H1 (cell line): ENCODE results near the gene TEX2. TPM values are rescaled to one million over a fixed set of nuclear protein-coding genes. Genes with fewer than 3 reads are reported as not detected.

Experiments used
- CTCF ChIA-PET: fragments of 300-600 bp; sonication (Branson Sonifier 250); formaldehyde crosslinking; loops from one replicate; lab custom pipeline; 2021; ENCODE audit not compliant: partially characterized antibody; lab: Charles Lee
- POLR2A ChIA-PET: fragments of 300-600 bp; sonication (Branson Sonifier 250); formaldehyde crosslinking; loops from one replicate; lab custom pipeline; 2021; ENCODE audit warnings: inconsistent platforms; ENCODE audit not compliant: partially characterized antibody; lab: Charles Lee
- DNase-seq, 2 experiments: peaks; one replicate each; pipeline versions ENCODE4 v3.0.0 to v3.0.0-alpha.2; 2010 to 2022; ENCODE audit warnings: low spot score in 2 of 2, low read depth in 1 of 2, mixed read lengths in 1 of 2
- FAIRE-seq: peaks from 2 replicates; lab custom pipeline; 2011; peaks lifted over from hg19 to GRCh38; lab: Jason Lieb, UNC
- H2AFZ ChIP-seq: 2 replicates; pipeline ENCODE4 v1.8.1; 2012; ENCODE audit warnings: low read length, inconsistent platforms
- H2AK5ac ChIP-seq: 2 replicates; pipeline ENCODE4 v1.6.1; 2013; ENCODE audit warnings: low read depth, low read length
- H2BK120ac ChIP-seq: replicated peaks from 2 replicates; pipeline ENCODE3; 2013; ENCODE audit warnings: low read depth, low read length, inconsistent platforms
- H2BK12ac ChIP-seq: 2 replicates; pipeline ENCODE4 v1.6.1; 2013; ENCODE audit warnings: low read depth, low read length
- H2BK15ac ChIP-seq: 2 replicates; pipeline ENCODE4 v1.6.1; 2013; ENCODE audit warnings: low read length
- H2BK20ac ChIP-seq: 2 replicates; pipeline ENCODE4 v1.6.1; 2013; ENCODE audit warnings: low read length
- H2BK5ac ChIP-seq: 2 replicates; pipeline ENCODE4 v1.6.1; 2013; ENCODE audit warnings: low read depth, low read length
- H3K14ac ChIP-seq: 2 replicates; pipeline ENCODE4 v1.6.1; 2013; ENCODE audit warnings: inconsistent platforms; ENCODE audit not compliant: insufficient read length
- H3K18ac ChIP-seq: 2 replicates; pipeline ENCODE4 v1.6.1; 2013; ENCODE audit warnings: low read length; ENCODE audit errors: extremely low read depth
- H3K23ac ChIP-seq: 2 replicates; pipeline ENCODE4 v1.6.1; 2013; ENCODE audit warnings: inconsistent platforms; ENCODE audit not compliant: insufficient read length
- H3K23me2 ChIP-seq: 2 replicates; pipeline ENCODE4 v1.6.1; 2013; ENCODE audit warnings: low read depth, low read length
- H3K27ac ChIP-seq: 2 replicates; pipeline ENCODE4 v1.6.1; 2011; ENCODE audit warnings: low read depth, low read length, inconsistent platforms
- H3K27me3 ChIP-seq, 4 experiments: replicated peaks in 1 of 4; 1 replicate in 1 of 4; 2 replicates in 3 of 4; pipeline versions ENCODE4 v1.6.1 to v1.8.1; 2011 to 2013; ENCODE audit warnings: low read length in 3 of 4, mild to moderate bottlenecking in 3 of 4, inconsistent platforms in 2 of 4, mixed read lengths in 2 of 4, moderate library complexity in 1 of 4; ENCODE audit not compliant: control insufficient read depth in 3 of 4, insufficient read depth in 3 of 4; ENCODE audit errors: extremely low read depth in 1 of 4
- H3K36me3 ChIP-seq, 4 experiments: 2 replicates each; pipeline versions ENCODE4 v1.6.1 to v1.8.1; 2011 to 2013; ENCODE audit warnings: mild to moderate bottlenecking in 4 of 4, low read length in 3 of 4, moderate library complexity in 2 of 4, control low read depth in 1 of 4, inconsistent platforms in 1 of 4; ENCODE audit not compliant: insufficient read depth in 4 of 4, control insufficient read depth in 2 of 4
- H3K4ac ChIP-seq: replicated peaks from 2 replicates; pipeline ENCODE3; 2013; ENCODE audit warnings: low read length, low read depth, mixed read lengths, inconsistent platforms; ENCODE audit not compliant: insufficient read length
- H3K4me1 ChIP-seq, 4 experiments: replicated peaks in 1 of 4; 1 replicate in 1 of 4; 2 replicates in 3 of 4; pipeline versions ENCODE4 v1.6.1 to v1.8.1; 2011 to 2013; ENCODE audit warnings: low read length in 3 of 4, inconsistent platforms in 2 of 4, mixed read lengths in 1 of 4; ENCODE audit not compliant: insufficient read depth in 4 of 4, control insufficient read depth in 3 of 4
- H3K4me2 ChIP-seq, 2 experiments: 2 replicates each; pipeline versions ENCODE4 v1.6.1 to v1.8.1; 2011 to 2013; ENCODE audit warnings: low read depth in 2 of 2, low read length in 2 of 2, control low read depth in 1 of 2, inconsistent platforms in 1 of 2, mild to moderate bottlenecking in 1 of 2; ENCODE audit not compliant: insufficient read depth in 1 of 2
- H3K4me3 ChIP-seq, 4 experiments: fragments of 200-600, 300-600 bp in 1 of 4; sonication (generic), shearing (Covaris generic), sonication (Bioruptor Twin) in 1 of 4; 2 replicates each; pipeline versions ENCODE4 v1.5.1 to v1.8.1; 2011 to 2016; ENCODE audit warnings: low read length in 4 of 4, low read depth in 3 of 4, control low read depth in 2 of 4, inconsistent platforms in 2 of 4, mild to moderate bottlenecking in 2 of 4, mixed read lengths in 1 of 4, moderate library complexity in 1 of 4; ENCODE audit not compliant: insufficient read depth in 2 of 4; ENCODE audit errors: extremely low read depth in 1 of 4
- H3K56ac ChIP-seq: replicated peaks from 2 replicates; pipeline ENCODE3; 2013; ENCODE audit warnings: low read depth, mild to moderate bottlenecking, mixed read lengths, low read length, inconsistent platforms; ENCODE audit not compliant: insufficient read length
- H3K79me1 ChIP-seq: 2 replicates; pipeline ENCODE4 v1.6.1; 2013; ENCODE audit warnings: low read depth, low read length, control low read depth
- H3K79me2 ChIP-seq, 2 experiments: 2 replicates each; pipeline versions ENCODE4 v1.6.1 to v1.8.1; 2012 to 2013; ENCODE audit warnings: low read length in 2 of 2, mild to moderate bottlenecking in 2 of 2, inconsistent platforms in 1 of 2; ENCODE audit not compliant: insufficient read depth in 2 of 2, control insufficient read depth in 1 of 2
- H3K9ac ChIP-seq, 4 experiments: replicated peaks in 1 of 4; 1 replicate in 1 of 4; 2 replicates in 3 of 4; pipeline versions ENCODE4 v1.6.1 to v1.8.1; 2011 to 2013; ENCODE audit warnings: low read depth in 3 of 4, low read length in 3 of 4, control low read depth in 2 of 4, mild to moderate bottlenecking in 2 of 4, moderate library complexity in 2 of 4, inconsistent platforms in 1 of 4; ENCODE audit errors: extremely low read depth in 1 of 4
- H3K9me3 ChIP-seq, 2 experiments: 2 replicates each; pipeline versions ENCODE4 v1.6.1 to v1.8.1; 2012 to 2013; ENCODE audit warnings: mild to moderate bottlenecking in 2 of 2, moderate library complexity in 2 of 2, control low read depth in 1 of 2, inconsistent platforms in 1 of 2, low read depth in 1 of 2, low read length in 1 of 2, mixed read lengths in 1 of 2; ENCODE audit not compliant: insufficient read depth in 2 of 2
- H4K20me1 ChIP-seq, 2 experiments: replicated peaks in 1 of 2; 2 replicates each; pipeline versions ENCODE3 to v1.8.1; 2011 to 2013; ENCODE audit warnings: inconsistent platforms in 2 of 2, low read length in 2 of 2, mild to moderate bottlenecking in 1 of 2; ENCODE audit not compliant: insufficient read depth in 2 of 2, control insufficient read depth in 1 of 2
- H4K5ac ChIP-seq: 2 replicates; pipeline ENCODE4 v1.6.1; 2013; ENCODE audit warnings: low read length, low read depth, mixed read lengths, inconsistent platforms; ENCODE audit not compliant: insufficient read length
- H4K8ac ChIP-seq: 2 replicates; pipeline ENCODE4 v1.8.0; 2013; ENCODE audit warnings: mild to moderate bottlenecking, moderate library complexity, low read length, inconsistent platforms; ENCODE audit not compliant: insufficient read depth; ENCODE audit errors: extremely low read depth
- H4K91ac ChIP-seq: replicated peaks from 2 replicates; pipeline ENCODE3; 2013; ENCODE audit warnings: low read length, mixed read lengths, inconsistent platforms; ENCODE audit not compliant: insufficient read length
- E2F6 ChIP-seq: IDR thresholded peaks from 2 replicates; pipeline ENCODE4 v1.6.1; 2012; ENCODE audit warnings: inconsistent platforms
- NRF1 ChIP-seq: IDR thresholded peaks from 2 replicates; pipeline ENCODE4 v1.6.1; 2011; ENCODE audit warnings: mild to moderate bottlenecking, low read depth, low read length, improper control_type of control experiment
- ZNF274 ChIP-seq: IDR thresholded peaks from 2 replicates; pipeline ENCODE4 v1.7.0; 2012; ENCODE audit warnings: low read length, borderline replicate concordance; ENCODE audit errors: extremely low read depth
- WGBS, 2 experiments: shearing (Covaris generic) in 1 of 2; methylation state at CpG; one replicate each; pipeline versions ENCODE4 v1.1.6 to v1.1.7; 2013 to 2015; ENCODE audit warnings: low lambda C conversion rate in 2 of 2, mixed read lengths in 2 of 2, inconsistent platforms in 1 of 2, low coverage in 1 of 2, missing lambda C conversion rate in 1 of 2; ENCODE audit not compliant: insufficient replicate concordance in 2 of 2, insufficient coverage in 1 of 2, insufficient read length in 1 of 2; ENCODE audit errors: extremely low coverage in 1 of 2, missing lambda C conversion rate in 1 of 2; 5-methylcytosine and 5-hydroxymethylcytosine counted together
- polyA plus RNA-seq, 7 experiments: library from polyadenylated mRNA; depleted of rRNA in 3 of 7; stranded (reverse) in 5 of 7; unstranded in 2 of 7; fragments of >200 nt in 5 of 7; fragments of 200-250 nt in 2 of 7; gene quantifications; 1 replicate in 5 of 7; 2 replicates in 1 of 7; 4 replicates in 1 of 7; pipeline versions ENCODE4 v1.2.1 to v1.2.3, GENCODE V29; 2011 to 2013; ENCODE audit warnings: missing spikeins in 2 of 7, mixed read lengths in 2 of 7
- total RNA-seq: library from RNA; stranded (reverse); fragmentation: NEBNext Ultra II Directional; extraction: Animal tissue kit (Norgen Biotek cat#: 25700); gene quantifications from 2 replicates; pipeline ENCODE4 v1.2.1, GENCODE V29; 2021

The TEX2 gene
- total and polyA plus RNA-seq, 2 of the 8 experiments (the other 6 are each of a cell fraction or from before 2014, with no cell fraction given), result 6.1 to 15.6 TPM

GRCh38 chr17:64240741-64241347 is 22.2 kb downstream of the TEX2 start:
- Histone ChIP-seq H2BK120ac (no peak overlapping the region), H3K9ac (no peak overlapping the region), H3K14ac (no peak overlapping the region), H3K36me3 (no peaks in the 10 kb centered on the region), H2BK5ac (no peak overlapping the region), H3K4me1 (peaks cover 2 to 9% (median 5%) of the 10 kb centered on the region in 4 experiments; a peak in 6 of 7 replicates), H3K23ac (no peak overlapping the region), H3K79me1 (peaks cover 2% of the 10 kb centered on the region), H4K8ac (no peak overlapping the region), H2BK20ac (no peak overlapping the region), H3K27me3 (no peaks in the 10 kb centered on the region), H3K18ac (no peak overlapping the region), H2AFZ (no peak overlapping the region), H3K23me2 (no peaks in the 10 kb centered on the region; the same call in 1 of the 2 replicates), H2AK5ac (peak overlapping the region; percentile 66; the same call in 1 of the 2 replicates), H4K91ac (no peak overlapping the region), H3K79me2 (0 out of 4 replicates have a peak, but pooled peaks cover 0 to 2% of the 10 kb centered on the region in 2 experiments), H3K9me3 (no peaks in the 10 kb centered on the region), H2BK12ac (no peak overlapping the region), H3K27ac (no peak overlapping the region), H3K4me2 (no peak overlapping the region), H3K56ac (no peak overlapping the region), H4K5ac (no peak overlapping the region), H3K4me3 (no peak overlapping the region), H2BK15ac (no peak overlapping the region), H3K4ac (no peak overlapping the region), H4K20me1 (no peaks in the 10 kb centered on the region)
- ChIA-PET POLR2A (interaction anchor here (0.8 to 2.7 kb wide), 4 partner anchors 10 to 92 kb away, joined by 3 to 9 read pairs (median 4); partner anchors contain the start of gene TEX2), CTCF (interaction anchor here (0.6 to 4.4 kb wide), 5 partner anchors 9 to 1475 kb away, joined by 3 to 14 read pairs (median 3); no protein-coding TSS in a partner anchor)
- 90% methylated on average over 8 of the region's 8 CpGs; no CpG with 5 or more reads in 1 of the 2 experiments for WGBS, 2 experiments
- DNase-seq (no peak), FAIRE-seq (no peak)
- no peak for TF ChIP-seq ZNF274
- TF ChIP-seq E2F6, result no peak
- no peak for TF ChIP-seq NRF1
